CD4-positive, alpha-beta T cell treated with Interleukin-15 for 4 hours (primary cell): ENCODE data around the gene TLK2.
"Not testable (repeated sequence)": the region's sequence is repeated elsewhere in the genome, so short reads cannot be mapped to it uniquely, and the experiment has no call there.

ENCODE experiments used
- DNase-seq: peaks from one replicate; pipeline ENCODE4 v3.0.0-alpha.2; 2020; ENCODE audit warnings: low spot score

TLK2 gene

DNA sequence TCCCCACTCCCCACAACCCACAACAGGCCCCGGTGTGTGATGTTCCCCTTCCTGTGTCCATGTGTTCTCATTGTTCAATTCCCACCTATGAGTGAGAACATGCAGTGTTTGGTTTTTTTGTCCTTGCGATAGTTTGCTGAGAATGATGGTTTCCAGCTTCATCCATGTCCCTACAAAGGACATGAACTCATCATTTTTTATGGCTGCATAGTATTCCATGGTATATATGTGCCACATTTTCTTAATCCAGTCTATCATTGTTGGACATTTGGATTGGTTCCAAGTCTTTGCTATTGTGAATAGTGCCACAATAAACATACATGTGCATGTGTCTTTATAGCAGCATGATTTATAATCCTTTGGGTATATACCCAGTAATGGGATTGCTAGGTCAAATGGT lies 82.3 kb downstream of the TLK2 start:
- not testable (repeated sequence) for DNase-seq

DNA sequence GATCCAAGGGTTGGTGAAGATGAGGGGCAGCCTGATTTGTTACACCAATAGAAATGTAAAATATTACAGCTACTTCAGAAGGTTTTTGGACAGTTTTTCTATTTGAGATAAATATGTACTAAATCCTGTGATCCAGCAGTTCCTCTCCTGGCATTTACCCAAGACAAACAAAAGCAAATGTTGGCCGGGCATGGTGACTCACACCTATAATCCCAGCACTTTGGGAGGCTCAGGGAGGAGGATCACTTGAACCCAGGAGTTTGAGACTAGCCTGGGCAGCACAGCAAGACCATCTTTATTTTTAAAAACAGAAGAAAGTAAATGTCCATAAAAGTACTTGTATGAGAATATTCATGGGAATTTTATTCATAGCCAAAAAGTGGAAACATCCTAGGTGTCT lies 84.0 kb downstream of the TLK2 start:
- DNase-seq = no peak

DNA sequence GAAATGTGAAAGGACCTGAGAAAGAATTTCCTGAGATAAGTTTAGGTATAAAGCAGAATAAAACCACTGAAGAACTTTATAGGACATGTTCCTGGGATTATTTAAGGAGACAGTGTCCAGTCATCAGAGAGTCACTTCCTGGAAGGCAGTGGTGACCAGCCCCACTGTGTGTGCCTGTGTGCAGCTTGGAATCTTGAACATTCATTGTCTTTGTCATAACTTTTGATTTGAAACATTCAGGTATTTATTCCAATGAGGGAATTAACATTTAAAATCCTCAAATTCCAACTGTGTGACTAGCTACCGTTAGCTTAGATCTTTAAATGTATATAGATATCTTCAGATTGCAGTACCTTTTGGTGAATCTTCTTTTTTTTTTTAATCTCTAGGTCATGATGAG lies 87.2 kb downstream of the TLK2 start:
- no peak for DNase-seq

DNA sequence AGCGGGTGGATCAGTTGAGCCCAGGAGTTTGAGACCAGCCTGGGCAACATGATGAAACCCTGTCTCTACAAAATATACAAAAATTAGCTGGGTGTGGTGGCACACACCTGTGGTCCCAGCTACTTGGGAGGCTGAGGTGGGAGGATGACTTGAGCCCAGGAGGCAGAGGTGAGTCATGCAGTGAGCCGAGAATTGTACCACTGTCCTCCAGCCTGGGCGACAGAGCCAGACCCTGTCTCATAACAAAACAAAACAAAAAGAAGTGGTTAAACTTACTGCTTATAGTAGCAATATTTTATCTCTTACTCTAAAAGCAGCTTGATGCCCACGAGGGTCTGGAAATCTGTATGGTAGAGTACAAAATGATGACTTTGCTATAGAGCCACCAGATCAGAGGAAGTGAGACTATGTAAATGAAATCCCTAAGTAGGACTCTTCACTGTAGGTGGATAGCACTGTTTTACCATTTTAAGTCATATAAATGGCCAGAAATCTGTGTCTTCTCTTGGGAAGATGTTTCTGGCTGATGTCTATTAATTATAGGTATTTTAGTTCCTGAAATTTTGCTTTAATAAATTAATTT lies 88.5 kb downstream of the TLK2 start:
- no peak for DNase-seq

DNA sequence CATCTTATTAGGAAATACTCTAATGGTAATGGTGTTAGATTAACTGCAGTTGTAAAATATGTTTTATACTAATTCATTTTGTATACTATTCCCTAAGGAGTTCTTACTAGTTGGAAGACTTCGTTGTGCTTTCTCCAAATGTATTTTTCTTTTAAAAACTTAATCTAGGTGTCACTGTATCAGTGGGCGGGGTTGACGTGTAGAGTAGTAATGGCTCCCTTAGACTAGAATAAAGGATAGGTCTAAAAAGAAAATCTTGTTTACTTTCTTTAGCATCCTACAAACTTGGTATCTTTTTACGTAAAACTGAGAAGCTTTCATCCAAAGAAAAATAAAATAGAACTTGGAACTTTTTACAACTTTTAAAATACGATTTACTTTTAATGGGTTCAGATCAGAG lies 93.9 kb downstream of the TLK2 start:
- no peak for DNase-seq

DNA sequence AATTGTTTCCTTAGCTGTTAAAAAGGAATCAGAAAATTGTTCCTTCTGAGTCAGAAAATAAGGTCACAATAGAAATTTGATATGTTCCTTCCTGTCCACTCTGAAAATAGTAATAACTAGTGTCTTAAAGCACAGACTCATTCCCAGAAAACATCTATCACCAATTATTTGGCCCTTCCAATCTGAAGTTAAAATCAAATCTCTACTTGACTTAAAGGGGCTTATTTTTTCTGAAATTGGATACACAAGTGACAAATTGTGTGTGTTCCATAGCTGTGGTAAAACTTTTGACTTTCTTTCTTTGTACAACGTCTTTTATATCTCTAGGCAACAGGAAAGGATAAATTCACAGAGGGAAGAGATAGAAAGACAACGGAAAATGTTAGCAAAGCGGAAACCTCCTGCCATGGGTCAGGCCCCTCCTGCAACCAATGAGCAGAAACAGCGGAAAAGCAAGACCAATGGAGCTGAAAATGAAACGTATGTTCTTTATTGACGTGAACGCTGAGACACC lies 94.3 kb downstream of the TLK2 start:
- no peak for DNase-seq

DNA sequence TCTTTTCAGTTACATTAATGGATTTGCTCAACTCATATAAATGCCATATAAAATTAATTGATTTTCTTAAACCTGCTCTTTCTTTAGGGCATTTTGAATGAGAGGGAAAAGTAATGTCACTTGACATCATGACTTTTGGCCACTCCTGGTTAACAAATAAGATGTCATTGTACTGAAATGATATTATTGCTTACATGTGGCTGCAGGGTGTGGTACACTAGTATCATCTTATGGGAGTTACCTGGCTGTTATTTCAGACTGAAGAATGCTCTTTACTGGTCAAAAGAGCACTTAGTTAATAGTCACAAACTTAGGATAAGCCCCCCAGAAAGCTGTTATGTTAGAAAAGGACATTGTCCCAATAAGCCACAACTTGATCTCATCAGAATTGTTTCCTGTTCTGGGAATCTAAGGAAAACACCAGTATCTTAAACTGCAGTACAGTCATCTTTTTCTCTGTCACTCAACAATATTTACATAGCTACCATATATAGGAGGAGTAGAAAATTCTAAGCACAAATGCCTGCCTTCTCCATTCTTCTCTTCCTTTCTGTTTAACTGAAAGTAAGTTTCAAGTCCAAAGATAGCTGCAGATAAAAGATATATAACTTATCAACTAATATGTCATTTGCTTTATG lies 95.0 kb downstream of the TLK2 start:
- no peak for DNase-seq

DNA sequence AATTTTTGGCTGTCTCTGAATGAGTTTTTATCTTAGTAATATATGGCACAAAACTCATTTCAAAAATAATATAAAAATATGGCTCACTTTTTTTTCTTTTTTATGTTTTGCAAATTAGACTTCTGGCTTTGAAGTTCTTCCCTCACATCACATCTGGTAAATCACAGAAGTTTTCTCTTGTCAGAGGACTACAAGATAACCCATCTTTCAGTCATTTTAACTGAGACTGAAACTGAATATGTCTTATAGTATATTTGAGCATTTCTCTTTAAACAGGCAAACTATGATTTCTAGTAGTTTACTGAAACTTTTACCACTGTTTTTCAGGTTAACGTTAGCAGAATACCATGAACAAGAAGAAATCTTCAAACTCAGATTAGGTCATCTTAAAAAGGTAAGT lies 97.8 kb downstream of the TLK2 start:
- DNase-seq = no peak

DNA sequence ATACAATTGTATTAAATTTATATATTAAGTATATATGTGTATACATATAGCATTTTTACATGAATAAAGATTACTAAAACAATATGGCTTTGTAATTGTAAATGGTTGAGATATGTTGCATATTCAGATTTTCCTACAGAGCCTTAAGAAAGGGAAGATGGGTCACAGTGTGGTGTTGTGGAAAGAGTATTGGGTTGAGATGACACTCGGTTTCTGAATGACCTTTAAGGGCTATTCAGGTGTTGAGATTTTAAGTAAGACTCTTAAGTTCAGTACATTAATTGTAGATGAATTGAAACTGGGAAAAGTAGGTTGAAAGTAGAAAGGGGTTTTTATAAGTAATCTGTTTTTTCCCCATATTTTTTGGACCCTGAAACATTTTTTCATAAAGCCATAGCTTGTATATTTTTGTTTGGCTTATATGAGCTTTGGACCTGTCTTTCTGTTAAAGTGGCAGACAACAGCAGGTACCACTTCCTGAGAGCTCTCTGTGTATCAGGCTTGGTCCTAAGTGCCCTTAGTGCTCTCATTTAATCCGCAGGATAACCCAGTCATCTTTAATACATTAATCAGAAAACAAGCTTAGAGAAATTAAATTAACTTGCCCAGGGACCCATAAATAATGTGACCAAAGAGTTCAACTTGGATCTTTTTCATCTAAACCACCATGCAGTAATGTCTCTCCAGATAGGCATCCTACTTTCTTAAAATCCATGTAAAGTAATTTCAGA lies 100.3 kb downstream of the TLK2 start:
- DNase-seq = no peak

DNA sequence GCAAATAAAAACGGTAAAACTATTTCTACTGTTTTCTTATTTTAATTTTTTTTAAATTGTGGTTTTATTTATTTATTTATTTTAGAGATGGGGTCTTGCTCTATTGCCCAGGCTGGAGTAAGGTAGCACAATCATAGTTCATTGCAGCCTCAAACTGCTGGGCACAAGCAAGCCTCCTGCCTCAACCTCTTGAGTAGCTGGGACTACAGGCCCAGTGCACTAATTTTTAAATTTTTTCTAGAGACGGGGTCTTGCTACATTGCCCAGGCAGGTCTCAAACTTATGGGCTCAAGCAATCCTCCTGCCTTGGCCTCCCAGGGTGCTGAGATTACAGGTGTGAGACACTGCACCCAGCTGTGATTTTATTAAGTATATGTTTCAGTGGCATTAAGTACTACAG lies 102.3 kb downstream of the TLK2 start:
- DNase-seq = no peak

DNA sequence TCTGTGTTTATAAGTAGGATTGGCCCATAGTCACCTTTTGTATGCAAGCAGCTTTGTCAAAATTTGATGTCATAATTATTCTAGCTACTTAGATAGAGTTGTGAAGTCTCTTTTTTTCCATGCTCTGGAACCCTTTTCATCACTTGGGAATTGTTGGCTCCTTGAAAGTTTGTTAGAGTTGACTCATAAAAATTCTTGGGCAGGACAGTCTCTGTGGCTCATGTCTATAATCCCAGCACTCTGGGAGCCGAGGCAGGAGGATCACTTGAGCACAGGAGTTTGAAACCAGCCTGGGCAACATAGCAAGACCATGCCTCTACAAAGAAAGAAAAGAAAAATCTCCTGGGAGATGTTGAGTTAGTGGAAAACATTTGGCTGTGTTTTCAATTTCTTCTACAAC lies 103.1 kb downstream of the TLK2 start:
- no peak for DNase-seq

DNA sequence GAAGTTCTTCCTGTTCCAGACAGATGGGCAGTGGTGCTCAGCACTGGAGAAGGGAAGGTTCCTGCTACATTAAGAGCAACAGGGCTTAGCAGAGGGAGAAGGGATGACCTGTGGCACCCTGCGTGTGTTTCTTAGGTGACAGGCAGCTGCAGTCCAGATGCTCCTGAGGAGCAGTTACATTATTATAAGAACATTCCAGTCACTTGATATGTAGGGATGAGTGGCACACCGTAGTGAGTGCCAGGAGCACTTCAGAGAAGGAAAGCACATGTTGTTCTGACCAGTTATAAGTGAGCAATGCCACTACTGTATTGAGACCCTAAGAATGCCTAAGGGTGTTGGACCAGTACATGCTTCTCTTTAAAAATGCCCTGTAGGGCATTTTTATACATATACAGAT lies 108.9 kb downstream of the TLK2 start:
- no peak for DNase-seq

DNA sequence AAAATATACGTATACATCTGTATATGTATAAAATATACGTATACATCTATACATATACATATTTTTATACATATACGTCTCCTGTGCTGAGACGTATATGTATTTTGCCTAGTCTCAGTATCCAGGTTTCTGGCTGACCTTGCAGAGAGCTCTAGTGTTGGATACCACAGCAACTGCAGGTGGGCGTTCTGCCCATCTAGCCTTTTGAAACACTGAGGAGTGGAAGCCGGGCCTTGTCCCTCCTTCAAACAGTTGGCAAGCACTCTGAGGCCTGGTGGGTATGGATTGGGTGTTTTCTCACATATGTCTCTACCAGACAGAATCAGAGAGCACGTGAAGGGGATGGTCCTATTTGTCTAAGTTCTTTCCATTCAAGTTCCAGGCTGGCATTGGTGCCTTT lies 109.5 kb downstream of the TLK2 start:
- no peak for DNase-seq

DNA sequence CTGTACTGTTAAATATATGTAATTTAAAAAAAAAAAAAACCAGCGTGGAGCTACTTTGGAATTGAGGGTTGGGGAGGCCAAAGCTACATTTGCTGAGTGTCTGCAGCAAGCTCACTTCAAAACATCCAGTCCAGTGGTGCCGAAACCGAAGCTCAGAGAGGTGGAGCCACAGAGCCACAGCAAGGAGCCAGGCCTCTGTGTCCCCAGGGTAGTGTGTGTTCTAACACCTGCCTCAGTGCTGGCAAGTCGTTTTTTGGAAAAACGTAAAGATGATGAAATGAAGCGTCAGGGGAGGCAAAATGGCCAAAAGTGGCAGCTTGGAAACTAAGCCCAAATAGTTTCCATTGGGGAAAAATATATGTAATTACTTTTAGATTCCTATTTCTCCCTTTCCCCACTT lies 112.7 kb downstream of the TLK2 start:
- DNase-seq = no peak

DNA sequence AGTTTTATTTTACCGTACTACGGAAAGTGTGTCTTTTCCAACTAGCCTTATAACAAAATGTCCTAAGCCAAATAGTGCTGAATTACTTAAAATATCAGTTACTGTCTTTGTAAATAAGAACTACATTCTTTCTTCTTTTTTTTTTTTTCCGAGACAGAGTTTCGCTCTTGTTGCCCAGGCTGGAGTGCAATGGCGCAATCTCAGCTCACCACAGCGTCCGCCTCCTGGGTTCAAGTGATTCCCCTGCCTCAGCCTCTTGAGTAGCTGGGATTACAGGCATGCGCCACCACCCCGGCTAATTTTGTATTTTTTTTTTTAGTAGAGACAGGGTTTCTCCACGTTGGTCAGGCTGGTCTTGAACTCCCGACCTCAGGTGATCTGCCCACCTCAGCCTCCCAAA lies 113.2 kb downstream of the TLK2 start:
- not testable (repeated sequence) for DNase-seq

DNA sequence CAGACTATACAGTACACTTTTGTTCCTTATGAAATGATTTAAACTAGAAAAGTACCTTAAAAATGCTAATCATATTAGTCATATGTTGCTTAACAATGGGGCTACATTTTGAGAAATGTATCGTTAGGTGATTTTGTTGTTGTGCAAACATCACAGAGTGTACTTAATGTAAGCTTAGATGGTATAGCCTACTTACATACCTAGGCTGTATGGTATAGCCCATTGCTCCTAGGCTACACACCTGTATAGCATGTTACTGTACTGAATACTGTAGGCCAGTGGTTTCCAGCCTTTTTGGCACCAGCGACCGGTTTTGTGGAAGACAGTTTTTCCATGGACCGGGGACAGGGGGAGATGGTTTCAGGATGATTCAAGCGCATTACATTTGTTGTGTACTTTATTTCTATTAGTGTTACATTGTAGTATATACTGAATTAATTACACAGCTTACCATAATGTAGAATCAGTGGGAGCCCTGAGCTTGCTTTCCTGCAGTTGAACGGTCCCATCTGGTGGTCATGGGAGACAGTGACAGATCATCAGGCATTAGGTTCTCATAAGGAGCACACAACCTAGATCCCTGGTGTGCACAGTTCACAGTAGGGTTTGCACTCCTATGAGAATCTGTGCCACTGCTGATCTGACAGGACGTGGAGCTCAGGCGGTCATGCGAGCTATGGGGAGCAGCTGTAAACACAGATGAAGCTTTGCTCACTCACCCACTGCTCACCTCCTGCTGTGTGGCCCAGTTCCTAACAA lies 113.9 kb downstream of the TLK2 start:
- no peak for DNase-seq

DNA sequence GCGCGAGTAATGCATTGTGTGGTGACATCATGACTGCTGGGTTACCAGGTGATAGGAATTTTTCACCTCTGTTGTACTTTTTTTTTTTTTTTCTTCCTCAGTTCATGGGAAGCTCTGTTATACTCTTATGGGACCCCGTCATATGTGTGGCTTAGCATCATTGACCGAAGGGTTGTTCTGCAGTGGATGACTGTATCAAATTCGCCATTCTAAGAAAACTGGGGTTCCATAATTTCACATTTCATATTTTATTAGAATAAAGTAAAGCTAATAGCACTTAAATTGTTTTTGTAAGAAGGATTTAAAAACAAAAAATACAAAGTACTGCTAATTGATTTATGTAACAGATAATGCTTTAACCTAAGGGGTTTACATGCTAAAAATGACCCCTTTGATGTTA lies 116.9 kb downstream of the TLK2 start:
- DNase-seq = no peak

DNA sequence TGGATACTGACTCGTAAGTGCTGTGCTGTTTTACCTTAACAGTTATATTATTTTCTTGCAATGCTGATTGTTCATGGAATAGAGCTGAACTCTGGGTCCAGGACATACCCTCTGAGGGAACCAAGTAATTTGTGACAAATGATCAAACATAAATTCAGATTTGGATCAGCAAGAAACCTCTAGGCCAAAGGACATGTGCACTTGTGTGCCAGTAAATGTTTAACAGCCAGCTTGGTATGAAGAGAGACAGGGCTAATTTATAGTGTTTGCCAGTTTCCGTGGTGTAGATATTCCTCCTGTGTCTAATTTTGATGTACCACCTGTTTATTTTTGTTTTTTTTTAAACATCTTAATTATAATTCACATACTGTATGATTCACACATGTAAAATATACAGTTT lies 118.0 kb downstream of the TLK2 start:
- no peak for DNase-seq

DNA sequence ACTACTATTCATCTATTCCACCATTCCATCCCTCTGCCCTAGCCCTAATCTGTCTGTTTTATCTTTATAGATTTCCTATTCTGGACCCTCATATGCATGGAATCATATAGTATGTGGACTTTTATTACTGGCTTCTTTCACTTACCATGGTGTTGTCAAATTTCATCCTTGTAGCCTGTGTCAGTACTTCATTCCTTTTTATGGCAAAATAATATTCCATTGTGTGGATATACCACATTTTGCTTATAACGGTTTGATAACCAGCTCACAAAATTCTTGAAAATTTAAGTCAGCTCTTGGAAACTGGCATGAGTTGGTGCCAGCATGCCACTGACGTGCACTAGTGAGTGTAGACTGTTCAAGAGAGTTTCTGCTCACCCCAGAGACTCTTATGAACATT lies 118.5 kb downstream of the TLK2 start:
- no peak for DNase-seq

DNA sequence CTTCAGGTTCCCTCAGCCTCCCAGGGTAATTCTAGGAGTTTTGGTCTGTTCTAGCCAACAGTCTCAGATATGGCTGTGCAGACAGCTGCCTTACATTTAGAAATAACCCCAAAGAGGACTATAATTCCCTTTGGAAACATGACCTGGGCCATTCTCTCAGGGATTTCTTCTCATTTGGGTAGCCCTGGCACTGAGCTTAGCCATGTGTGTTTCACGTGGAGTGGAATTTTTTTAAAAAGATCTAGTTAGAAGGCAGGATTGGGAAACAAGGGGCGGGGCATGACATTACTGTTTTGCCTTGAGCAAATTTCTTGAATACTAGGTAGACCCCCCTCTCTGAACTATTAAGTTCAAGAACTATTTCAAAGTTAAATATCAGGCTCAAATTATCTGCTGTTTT lies 119.3 kb downstream of the TLK2 start:
- DNase-seq = no peak

DNA sequence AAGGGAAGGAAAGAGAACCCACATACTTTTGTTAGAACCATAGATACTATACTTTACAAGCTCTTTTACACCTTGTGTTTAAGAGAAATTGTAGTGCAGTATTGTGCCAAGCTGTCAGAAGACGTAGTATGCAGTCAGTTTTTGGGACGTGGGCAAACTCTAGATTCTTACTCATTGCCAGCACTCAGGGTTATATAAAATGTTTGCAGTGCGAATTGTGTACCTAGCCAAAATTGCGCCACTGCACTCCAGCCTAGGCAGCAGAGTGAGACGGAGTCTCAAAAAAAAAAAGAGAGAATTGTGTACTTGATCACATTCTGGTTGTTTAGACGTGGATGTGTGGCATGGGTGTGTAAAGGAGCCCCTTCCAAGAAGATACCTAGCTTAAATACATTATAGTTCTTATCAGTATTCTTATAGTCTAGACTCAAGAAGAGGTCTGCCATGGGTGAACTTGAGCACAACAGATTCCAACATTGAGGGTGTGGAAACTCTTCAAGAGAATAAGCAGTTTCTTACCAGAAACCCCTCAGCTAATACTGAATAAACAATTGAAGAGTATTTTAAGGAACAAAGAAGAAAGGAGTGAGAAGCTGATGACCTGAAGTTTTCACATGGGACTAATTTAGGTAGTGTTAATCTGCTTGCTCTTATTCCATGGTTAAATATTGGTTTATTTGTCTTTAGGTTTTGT lies 121.5 kb downstream of the TLK2 start:
- DNase-seq = no peak

DNA sequence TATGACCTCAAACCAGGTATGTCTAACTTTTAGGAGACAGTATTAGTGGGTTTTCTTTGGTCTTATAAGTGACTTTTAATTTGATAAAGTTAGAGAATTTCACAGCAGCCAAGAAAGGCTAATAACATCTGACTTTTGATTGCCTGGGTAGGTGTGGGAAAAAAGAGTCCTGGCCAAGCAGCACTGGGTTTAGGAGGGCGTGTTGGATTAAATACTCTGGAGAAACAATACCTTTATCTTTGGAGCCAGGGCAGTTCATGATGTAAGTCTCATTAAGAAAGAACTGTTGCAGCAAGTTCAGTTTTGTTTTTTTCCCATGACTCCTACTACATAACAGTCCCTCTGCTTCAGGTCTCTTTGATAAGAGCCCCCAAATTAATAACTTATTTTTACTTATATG lies 122.2 kb downstream of the TLK2 start:
- no peak for DNase-seq
